ENCODE data around the gene ARPC5L. TPM values are rescaled to one million over a fixed set of nuclear protein-coding genes. Genes with fewer than 3 reads are reported as not detected.
A peak's percentile ranks its signal among the peaks of the same experiment; 100 is the strongest.
"Not testable (repeated sequence)": the region's sequence is repeated elsewhere in the genome, so short reads cannot be mapped to it uniquely, and the experiment has no call there.

ARPC5L gene
- total RNA-seq, 2 experiments from 2014 or later, result 82.0 to 86.0 TPM

GRCh38 chr9:124844291-124844690, 17.6 kb upstream of the ARPC5L start:
- POLR2A ChIA-PET, result no interaction called here
- Mint-ChIP-seq H3K9me3 (ENCODE audit: insufficient read depth) (no peaks in the 10 kb centered on the region), H3K27me3 (ENCODE audit: low read depth) (no peaks in the 10 kb centered on the region), H3K27ac (no peak overlapping the region), H3K36me3 (ENCODE audit: low read depth) (no peaks in the 10 kb centered on the region), H3K4me3 (no peak overlapping the region), H3K4me1 (ENCODE audit: low read depth) (no peaks in the 10 kb centered on the region)
- no peak for ATAC-seq
- CTCF ChIA-PET, result interaction anchor here (1.0 to 6.2 kb wide), 2 partner anchors 8 to 72 kb away, joined by 3 to 47 read pairs; partner anchors contain the start of gene WDR38
- no peak for DNase-seq

GRCh38 chr9:124846467-124846866, 15.5 kb upstream of the ARPC5L start:
- DNase-seq; H3K27me3 Mint-ChIP-seq (ENCODE audit: low read depth); H3K36me3 Mint-ChIP-seq (ENCODE audit: low read depth); POLR2A ChIA-PET; H3K4me3 Mint-ChIP-seq; H3K4me1 Mint-ChIP-seq (ENCODE audit: low read depth); H3K27ac Mint-ChIP-seq; ATAC-seq; H3K9me3 Mint-ChIP-seq (ENCODE audit: insufficient read depth): not testable (repeated sequence)
- CTCF ChIA-PET, result interaction anchor here (1.1 to 1.4 kb wide), 2 partner anchors 71 to 74 kb away, joined by 3 to 7 read pairs; no protein-coding TSS in a partner anchor

GRCh38 chr9:124846969-124847368, 15.0 kb upstream of the ARPC5L start:
- ChIA-PET POLR2A (no interaction called here), CTCF (interaction anchor here (1.1 to 1.4 kb wide), 2 partner anchors 72 to 74 kb away, joined by 3 to 7 read pairs; no protein-coding TSS in a partner anchor)
- no peak overlapping the region for H3K27ac Mint-ChIP-seq
- H3K9me3 Mint-ChIP-seq (ENCODE audit: insufficient read depth), result no peaks in the 10 kb centered on the region
- H3K36me3 Mint-ChIP-seq (ENCODE audit: low read depth), result no peaks in the 10 kb centered on the region
- ATAC-seq (no peak), DNase-seq (no peak)
- H3K4me1 Mint-ChIP-seq (ENCODE audit: low read depth), result no peaks in the 10 kb centered on the region
- H3K27me3 Mint-ChIP-seq (ENCODE audit: low read depth), result peaks cover 6% of the 10 kb centered on the region
- H3K4me3 Mint-ChIP-seq, result no peak overlapping the region

DNA sequence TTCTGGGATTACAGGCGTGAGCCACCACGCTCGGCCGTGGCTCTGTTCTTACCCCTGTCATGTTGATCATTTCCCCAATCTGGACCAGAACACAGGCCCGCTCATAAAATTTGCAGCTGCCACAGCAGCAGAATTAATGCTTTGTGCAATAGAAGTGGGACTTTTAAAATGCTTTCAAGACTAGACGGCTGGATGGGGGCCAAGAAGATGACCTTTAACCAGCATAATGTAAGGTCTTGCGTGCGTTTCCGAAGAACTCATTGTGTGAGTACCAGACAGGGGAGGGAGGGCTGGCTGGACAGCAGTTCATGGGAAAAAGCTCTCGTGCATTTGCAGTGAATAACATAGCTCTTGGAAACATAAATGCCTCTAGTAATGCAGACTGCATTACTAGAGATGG, 12.1 kb upstream of the ARPC5L start:
- Mint-ChIP-seq H3K9me3 (ENCODE audit: insufficient read depth) (no peaks in the 10 kb centered on the region), H3K4me3 (no peak overlapping the region), H3K27ac (no peak overlapping the region), H3K4me1 (ENCODE audit: low read depth) (peaks cover 7% of the 10 kb centered on the region), H3K27me3 (ENCODE audit: low read depth) (peaks cover 6% of the 10 kb centered on the region), H3K36me3 (ENCODE audit: low read depth) (no peaks in the 10 kb centered on the region)
- ATAC-seq (no peak), DNase-seq (no peak)
- ChIA-PET CTCF (interaction anchor here (1.0 to 10.0 kb wide), 2 partner anchors 63 to 76 kb away, joined by 4 to 316 read pairs; partner anchors contain the start of genes NR6A1 and OLFML2A), POLR2A (interaction anchor here (0.8 kb wide), 1 partner anchor 74 kb away, joined by 3 read pairs; no protein-coding TSS in a partner anchor)

DNA sequence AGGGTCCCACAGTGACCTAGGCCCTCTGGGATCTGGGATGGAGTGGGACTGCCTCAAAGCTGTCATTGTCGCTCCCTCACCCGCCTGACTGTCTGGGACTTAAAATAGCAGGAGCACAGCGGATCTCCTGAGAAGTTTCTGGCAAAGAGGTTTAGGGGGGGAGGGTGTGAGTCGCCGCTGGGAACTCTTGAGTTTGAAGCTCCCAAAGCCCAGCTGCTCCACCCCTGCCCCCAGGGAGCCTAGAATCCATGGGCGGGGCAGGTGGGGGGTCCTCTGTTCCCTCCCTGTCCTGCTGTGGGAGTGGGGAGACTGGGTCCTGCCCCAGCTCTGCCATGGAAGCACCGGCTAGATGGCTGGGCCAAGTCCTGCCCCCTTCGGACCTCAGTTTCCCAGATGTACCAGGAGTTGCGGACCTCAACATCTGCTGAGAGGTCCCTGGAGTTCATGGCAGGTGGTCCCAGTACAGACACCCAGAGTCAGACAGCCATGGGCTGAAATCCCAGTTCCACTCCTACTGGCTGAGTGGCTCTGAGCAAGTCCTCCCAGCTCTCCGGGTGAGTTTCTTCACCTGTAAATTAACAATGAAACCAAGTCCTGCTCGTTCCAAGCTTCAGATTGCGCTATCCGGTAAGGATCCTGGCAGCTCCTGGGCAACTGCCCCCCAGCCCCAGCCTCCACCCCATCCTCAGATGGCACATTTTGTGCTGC, 9.7 kb upstream of the ARPC5L start:
- DNase-seq (no peak), ATAC-seq (no peak)
- Mint-ChIP-seq H3K27me3 (ENCODE audit: low read depth) (peaks cover 6% of the 10 kb centered on the region), H3K4me1 (ENCODE audit: low read depth) (peaks cover 7% of the 10 kb centered on the region), H3K9me3 (ENCODE audit: insufficient read depth) (no peaks in the 10 kb centered on the region), H3K4me3 (peak overlapping the region; percentile 61), H3K27ac (no peak overlapping the region), H3K36me3 (ENCODE audit: low read depth) (peaks cover 6% of the 10 kb centered on the region)
- CTCF ChIA-PET, result interaction anchor here (0.7 to 10.0 kb wide), 29 partner anchors 9 to 523 kb away, joined by 3 to 316 read pairs (median 5); partner anchors contain the start of genes ARPC5L, NR6A1, OLFML2A and RPL35
- POLR2A ChIA-PET, result interaction anchor here (0.6 to 1.6 kb wide), 5 partner anchors 9 to 390 kb away, joined by 3 to 11 read pairs (median 4); partner anchors contain the start of genes ARPC5L, NR6A1 and RPL35

DNA sequence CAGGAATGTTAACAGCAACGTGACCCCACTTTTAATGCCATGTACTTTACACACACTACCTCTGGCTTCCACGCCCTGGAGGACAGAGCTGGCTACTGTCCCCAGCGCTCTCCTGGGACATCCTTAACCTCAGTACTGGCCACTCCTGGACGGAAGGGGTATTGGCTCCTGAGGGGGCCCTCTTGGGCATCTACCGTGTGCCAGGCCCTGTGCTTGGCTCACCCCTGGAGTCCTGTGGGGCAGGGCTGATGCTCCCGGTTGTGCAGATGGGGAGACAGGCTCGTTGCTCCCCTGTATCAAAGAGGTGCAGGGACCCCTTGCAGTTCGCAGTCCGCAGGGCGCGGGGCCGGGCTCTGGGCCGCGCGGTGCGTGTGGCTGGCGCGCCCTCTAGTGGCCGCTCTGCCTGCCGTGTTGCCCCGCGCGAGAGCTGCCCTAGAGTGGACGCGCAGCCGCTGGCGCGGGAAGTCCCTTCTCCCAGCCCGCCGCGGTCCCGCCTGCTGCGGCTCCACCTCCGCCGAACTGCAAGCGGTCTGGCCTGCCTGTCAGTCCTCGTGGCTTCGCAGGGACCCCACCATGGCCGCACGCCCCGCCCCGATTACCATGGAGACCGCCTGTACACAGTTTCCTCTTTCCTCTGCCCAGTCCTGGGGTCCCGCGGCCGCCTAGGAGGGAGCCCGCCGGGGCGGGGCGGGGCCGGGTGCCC, 8.9 kb upstream of the ARPC5L start, which contains the start of gene WDR38:
Gene WDR38 (plus strand): TSS at position 632 of the 703 bp plus-strand sequence. CDS start 72 bp downstream, outside the sequence.
- H3K27ac Mint-ChIP-seq, result peak within 1 kb of the TSS; percentile 47
- ATAC-seq (peak; percentile 93), DNase-seq (peak; percentile 83)
- peaks cover 6% of the 10 kb centered on the region for H3K27me3 Mint-ChIP-seq (ENCODE audit: low read depth)
- peak within 1 kb of the TSS; percentile 61 for H3K4me3 Mint-ChIP-seq
- ChIA-PET POLR2A (interaction anchor here (0.6 to 2.4 kb wide), 9 partner anchors 9 to 389 kb away, joined by 3 to 17 read pairs (median 4); partner anchors contain the start of genes ARPC5L, NR6A1 and RPL35), CTCF (interaction anchor here (0.6 to 10.0 kb wide), 51 partner anchors 9 to 522 kb away, joined by 3 to 316 read pairs (median 4); partner anchors contain the start of genes ARPC5L, NR6A1, OLFML2A and RPL35)
- peaks cover 9% of the 10 kb centered on the region for H3K4me1 Mint-ChIP-seq (ENCODE audit: low read depth)
- no peaks in the 10 kb centered on the region for H3K9me3 Mint-ChIP-seq (ENCODE audit: insufficient read depth)
- H3K36me3 Mint-ChIP-seq (ENCODE audit: low read depth), result peaks cover 13% of the 10 kb centered on the region

- ATAC-seq (peak; percentile 1), DNase-seq (no peak)
- Mint-ChIP-seq H3K4me3 (peak overlapping the region; percentile 17), H3K9me3 (ENCODE audit: insufficient read depth) (no peaks in the 10 kb centered on the region), H3K36me3 (ENCODE audit: low read depth) (peaks cover 20% of the 10 kb centered on the region), H3K27me3 (ENCODE audit: low read depth) (peaks cover 6% of the 10 kb centered on the region), H3K4me1 (ENCODE audit: low read depth) (peaks cover 12% of the 10 kb centered on the region), H3K27ac (no peak overlapping the region)
- ChIA-PET CTCF (interaction anchor here (0.6 to 10.0 kb wide), 38 partner anchors 8 to 522 kb away, joined by 3 to 316 read pairs (median 5); partner anchors contain the start of genes ARPC5L, NR6A1, OLFML2A and RPL35), POLR2A (interaction anchor here (0.6 to 2.4 kb wide), 5 partner anchors 8 to 82 kb away, joined by 3 to 17 read pairs (median 3); partner anchors contain the start of genes ARPC5L and RPL35)
Observed at GRCh38 chr9:124853605-124854143, 8.3 kb upstream of the ARPC5L start.

- no peaks in the 10 kb centered on the region for H3K9me3 Mint-ChIP-seq (ENCODE audit: insufficient read depth)
- no peak overlapping the region for H3K4me3 Mint-ChIP-seq
Observed at GRCh38 chr9:124854161-124854560, 7.8 kb upstream of the ARPC5L start.

DNA sequence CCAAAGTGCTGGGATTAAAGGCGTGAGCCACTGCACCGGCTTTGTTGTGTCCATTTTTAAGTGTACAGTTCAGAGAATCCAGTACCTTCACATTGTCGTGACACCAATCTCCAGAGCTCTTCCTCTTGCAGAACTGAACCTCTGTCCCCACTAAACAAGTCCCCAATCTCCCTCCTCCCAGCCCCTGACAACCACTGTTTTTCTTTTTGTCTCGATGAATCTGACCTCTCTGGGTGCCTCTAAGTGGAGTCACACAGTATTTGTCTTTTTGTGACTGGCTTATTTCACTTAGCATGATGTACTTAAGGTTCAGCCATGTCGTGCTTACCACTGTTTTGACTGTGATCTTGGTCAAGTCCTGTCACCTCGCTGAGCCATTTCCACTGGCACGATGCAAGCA, 7.1 kb upstream of the ARPC5L start:
- Mint-ChIP-seq H3K9me3 (ENCODE audit: insufficient read depth) (no peaks in the 10 kb centered on the region), H3K4me1 (ENCODE audit: low read depth) (peaks cover 21% of the 10 kb centered on the region), H3K27me3 (ENCODE audit: low read depth) (peaks cover 5% of the 10 kb centered on the region), H3K36me3 (ENCODE audit: low read depth) (peaks cover 31% of the 10 kb centered on the region), H3K4me3 (no peak overlapping the region), H3K27ac (peak overlapping the region; percentile 30)
- ATAC-seq (no peak), DNase-seq (no peak)
- ChIA-PET POLR2A (interaction anchor here (2.4 kb wide), 1 partner anchor 14 kb away, joined by 17 read pairs; no protein-coding TSS in a partner anchor), CTCF (interaction anchor here (1.0 to 10.0 kb wide), 8 partner anchors 12 to 209 kb away, joined by 3 to 316 read pairs (median 14); partner anchors contain the start of genes NR6A1 and OLFML2A)

More at GRCh38 chr9:124854161-124854560, 7.8 kb upstream of the ARPC5L start:
- Mint-ChIP-seq H3K36me3 (ENCODE audit: low read depth) (peaks cover 24% of the 10 kb centered on the region), H3K27ac (peak overlapping the region; percentile 47), H3K27me3 (ENCODE audit: low read depth) (peaks cover 6% of the 10 kb centered on the region), H3K4me1 (ENCODE audit: low read depth) (peaks cover 14% of the 10 kb centered on the region)
- POLR2A ChIA-PET, result interaction anchor here (0.6 to 2.4 kb wide), 4 partner anchors 8 to 82 kb away, joined by 3 to 17 read pairs (median 4); partner anchors contain the start of genes ARPC5L and RPL35
- ATAC-seq, result no peak
- CTCF ChIA-PET, result interaction anchor here (1.0 to 10.0 kb wide), 28 partner anchors 8 to 508 kb away, joined by 3 to 316 read pairs (median 5); partner anchors contain the start of genes ARPC5L, NR6A1, OLFML2A and RPL35
- DNase-seq, result no peak

GRCh38 chr9:124855566-124855943, 6.4 kb upstream of the ARPC5L start:
- H3K36me3 Mint-ChIP-seq (ENCODE audit: low read depth), result peaks cover 38% of the 10 kb centered on the region
- ChIA-PET POLR2A (interaction anchor here (1.0 kb wide), 1 partner anchor 23 kb away, joined by 3 read pairs; no protein-coding TSS in a partner anchor), CTCF (interaction anchor here (0.9 to 10.0 kb wide), 3 partner anchors 81 to 238 kb away, joined by 3 to 316 read pairs (median 3); partner anchors contain the start of genes NR6A1 and OLFML2A)
- peaks cover 28% of the 10 kb centered on the region for H3K4me1 Mint-ChIP-seq (ENCODE audit: low read depth)
- no peaks in the 10 kb centered on the region for H3K9me3 Mint-ChIP-seq (ENCODE audit: insufficient read depth)
- DNase-seq, result no peak
- no peak overlapping the region for H3K4me3 Mint-ChIP-seq
- no peak for ATAC-seq
- peaks cover 2% of the 10 kb centered on the region for H3K27me3 Mint-ChIP-seq (ENCODE audit: low read depth)
- no peak overlapping the region for H3K27ac Mint-ChIP-seq
